Endothelial cell (in vitro differentiated cells): ENCODE results near the gene CMTM1. TPM values are rescaled to one million over a fixed set of nuclear protein-coding genes. Genes with fewer than 3 reads are reported as not detected.

Experiments
- DNase-seq: peaks from one replicate; pipeline ENCODE4 v3.0.0; 2021; ENCODE audit warnings: low spot score
- H3K27ac Mint-ChIP-seq: one replicate; pipeline ENCODE4 v1.8.0; 2021; ENCODE audit warnings: mixed read lengths, inconsistent platforms; ENCODE audit not compliant: unreplicated experiment
- H3K27me3 Mint-ChIP-seq: one replicate; pipeline ENCODE4 v1.8.0; 2021; ENCODE audit warnings: mild to moderate bottlenecking, moderate library complexity, mixed read lengths, inconsistent platforms; ENCODE audit not compliant: unreplicated experiment
- H3K36me3 Mint-ChIP-seq: one replicate; pipeline ENCODE4 v1.8.0; 2021; ENCODE audit warnings: mild to moderate bottlenecking, low read depth, mixed read lengths, inconsistent platforms; ENCODE audit not compliant: unreplicated experiment
- H3K4me1 Mint-ChIP-seq: one replicate; pipeline ENCODE4 v1.8.0; 2021; ENCODE audit warnings: mild to moderate bottlenecking, mixed read lengths, inconsistent platforms; ENCODE audit not compliant: unreplicated experiment
- H3K4me3 Mint-ChIP-seq: one replicate; pipeline ENCODE4 v1.8.0; 2021; ENCODE audit warnings: mild to moderate bottlenecking, mixed read lengths, inconsistent platforms; ENCODE audit not compliant: unreplicated experiment
- H3K9me3 Mint-ChIP-seq: one replicate; pipeline ENCODE4 v1.8.0; 2021; ENCODE audit warnings: mixed read lengths, inconsistent platforms; ENCODE audit not compliant: unreplicated experiment
- total RNA-seq: library from RNA; stranded (reverse); fragmentation: NEBNext Ultra II Directional; extraction: Animal tissue kit (Norgen Biotek cat#: 25700); gene quantifications from one replicate; pipeline ENCODE4 v1.2.1, GENCODE V29; 2021; ENCODE audit not compliant: unreplicated experiment
- TF ChIP-seq, protein P1 (sequence below): fragments of 200-600 bp; sonication (generic); IDR thresholded peaks from one replicate; pipeline ENCODE4 v1.5.0; 2021; ENCODE audit warnings: antibody characterized with exemption; ENCODE audit not compliant: unreplicated experiment

Gene CMTM1
- total RNA-seq, 1 donor from 2014 or later, result 8.3 TPM

DNA sequence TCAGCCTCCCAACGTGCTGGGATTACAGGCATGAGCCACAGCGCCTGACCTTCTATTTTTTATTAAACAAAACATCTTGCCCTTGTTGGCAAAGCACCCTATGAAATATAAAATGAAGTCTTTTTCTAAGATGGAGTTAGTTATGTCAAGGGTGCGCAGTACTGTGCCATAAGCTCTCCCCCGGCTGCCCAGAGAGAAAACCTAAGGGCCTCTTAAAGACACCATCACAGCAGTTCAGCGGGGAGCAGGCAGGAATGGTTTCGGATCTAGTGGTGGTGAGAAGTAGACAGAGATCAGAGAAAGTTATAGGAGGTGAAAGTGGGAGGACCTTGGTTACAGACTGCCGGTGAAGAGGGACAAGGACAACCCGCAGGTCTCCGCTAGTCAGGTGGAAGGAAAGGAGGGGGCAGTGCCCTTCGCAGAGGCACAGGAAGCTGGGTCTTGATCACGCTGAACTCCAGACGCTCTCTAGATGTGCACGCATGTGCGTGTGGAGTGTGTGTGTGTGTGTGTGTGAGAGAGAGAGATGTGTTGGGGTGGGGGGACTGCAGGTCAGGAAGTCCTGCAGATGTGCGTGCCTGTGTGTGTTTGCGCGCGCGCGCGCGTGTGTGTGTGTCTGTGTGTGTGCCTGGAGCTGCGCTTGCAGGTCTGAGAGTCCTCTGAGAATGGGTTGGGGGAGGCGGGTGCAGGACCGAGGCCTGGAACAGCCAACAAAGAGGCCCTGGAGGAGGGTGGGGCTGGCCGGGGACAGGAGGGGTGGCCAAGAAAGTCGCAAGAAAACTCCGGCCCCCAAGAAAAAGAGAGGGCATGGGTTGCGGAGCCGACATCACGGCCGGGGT is 37.5 kb downstream of the CMTM1 start:
- DNase-seq, result peak; percentile 65
- Mint-ChIP-seq H3K9me3 (no peaks in the 10 kb centered on the region), H3K36me3 (peaks cover 9% of the 10 kb centered on the region), H3K4me1 (peaks cover 36% of the 10 kb centered on the region), H3K27me3 (peaks cover 14% of the 10 kb centered on the region), H3K27ac (peak overlapping the region; percentile 84), H3K4me3 (peak overlapping the region; percentile 93)
- TF ChIP-seq, protein P1, sequence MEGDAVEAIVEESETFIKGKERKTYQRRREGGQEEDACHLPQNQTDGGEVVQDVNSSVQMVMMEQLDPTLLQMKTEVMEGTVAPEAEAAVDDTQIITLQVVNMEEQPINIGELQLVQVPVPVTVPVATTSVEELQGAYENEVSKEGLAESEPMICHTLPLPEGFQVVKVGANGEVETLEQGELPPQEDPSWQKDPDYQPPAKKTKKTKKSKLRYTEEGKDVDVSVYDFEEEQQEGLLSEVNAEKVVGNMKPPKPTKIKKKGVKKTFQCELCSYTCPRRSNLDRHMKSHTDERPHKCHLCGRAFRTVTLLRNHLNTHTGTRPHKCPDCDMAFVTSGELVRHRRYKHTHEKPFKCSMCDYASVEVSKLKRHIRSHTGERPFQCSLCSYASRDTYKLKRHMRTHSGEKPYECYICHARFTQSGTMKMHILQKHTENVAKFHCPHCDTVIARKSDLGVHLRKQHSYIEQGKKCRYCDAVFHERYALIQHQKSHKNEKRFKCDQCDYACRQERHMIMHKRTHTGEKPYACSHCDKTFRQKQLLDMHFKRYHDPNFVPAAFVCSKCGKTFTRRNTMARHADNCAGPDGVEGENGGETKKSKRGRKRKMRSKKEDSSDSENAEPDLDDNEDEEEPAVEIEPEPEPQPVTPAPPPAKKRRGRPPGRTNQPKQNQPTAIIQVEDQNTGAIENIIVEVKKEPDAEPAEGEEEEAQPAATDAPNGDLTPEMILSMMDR, result no peak

DNA sequence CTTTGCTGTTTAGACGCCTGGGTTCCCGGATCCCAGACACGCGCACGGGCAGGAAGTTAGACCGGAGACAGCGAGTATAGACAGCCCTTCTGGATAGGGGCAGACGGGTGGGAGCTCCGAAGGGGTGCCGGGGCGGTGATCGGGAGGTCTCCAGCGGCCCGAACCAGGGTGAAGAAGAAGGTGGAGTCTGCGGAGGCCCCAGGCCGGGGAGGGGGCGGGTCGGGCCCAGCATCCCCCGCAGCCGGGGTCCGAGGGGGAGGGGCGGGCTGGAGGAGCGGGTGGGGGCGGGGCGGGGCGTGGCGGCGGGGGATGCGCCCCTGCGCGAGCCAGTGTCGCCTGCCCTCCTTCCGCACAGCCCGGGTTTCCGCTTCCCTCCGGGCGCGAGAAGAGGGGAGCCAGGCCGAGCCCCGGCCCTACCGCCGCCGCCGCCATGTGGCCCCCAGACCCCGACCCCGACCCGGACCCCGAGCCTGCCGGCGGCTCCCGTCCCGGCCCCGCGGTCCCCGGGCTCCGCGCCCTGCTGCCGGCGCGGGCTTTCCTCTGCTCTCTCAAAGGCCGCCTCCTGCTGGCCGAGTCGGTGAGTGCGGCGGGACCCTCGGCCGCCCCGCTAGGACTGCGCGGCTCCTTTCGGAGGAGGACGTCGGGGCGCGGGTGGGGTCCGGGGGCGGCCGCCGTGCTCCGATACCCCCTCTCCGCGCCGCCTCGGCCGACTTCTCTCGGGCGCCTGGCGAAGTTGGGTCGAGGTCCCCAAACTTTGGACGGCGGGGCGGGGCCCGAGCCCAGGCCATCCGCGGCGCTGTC is 38.3 kb downstream of the CMTM1 start, which contains the start of gene CMTM3:
Gene CMTM3, plus strand, starts transcription at position 329 of the 801 bp plus-strand sequence. Its CDS starts 102 bp downstream, at position 431.
- Mint-ChIP-seq H3K27ac (peak within 1 kb of the TSS; percentile 84), H3K4me1 (peaks cover 38% of the 10 kb centered on the region), H3K27me3 (peaks cover 14% of the 10 kb centered on the region), H3K9me3 (no peaks in the 10 kb centered on the region), H3K4me3 (peak within 1 kb of the TSS; percentile 93), H3K36me3 (peaks cover 10% of the 10 kb centered on the region)
- peak; percentile 81 for DNase-seq
- TF ChIP-seq, protein P1, result peak; percentile 94

DNA sequence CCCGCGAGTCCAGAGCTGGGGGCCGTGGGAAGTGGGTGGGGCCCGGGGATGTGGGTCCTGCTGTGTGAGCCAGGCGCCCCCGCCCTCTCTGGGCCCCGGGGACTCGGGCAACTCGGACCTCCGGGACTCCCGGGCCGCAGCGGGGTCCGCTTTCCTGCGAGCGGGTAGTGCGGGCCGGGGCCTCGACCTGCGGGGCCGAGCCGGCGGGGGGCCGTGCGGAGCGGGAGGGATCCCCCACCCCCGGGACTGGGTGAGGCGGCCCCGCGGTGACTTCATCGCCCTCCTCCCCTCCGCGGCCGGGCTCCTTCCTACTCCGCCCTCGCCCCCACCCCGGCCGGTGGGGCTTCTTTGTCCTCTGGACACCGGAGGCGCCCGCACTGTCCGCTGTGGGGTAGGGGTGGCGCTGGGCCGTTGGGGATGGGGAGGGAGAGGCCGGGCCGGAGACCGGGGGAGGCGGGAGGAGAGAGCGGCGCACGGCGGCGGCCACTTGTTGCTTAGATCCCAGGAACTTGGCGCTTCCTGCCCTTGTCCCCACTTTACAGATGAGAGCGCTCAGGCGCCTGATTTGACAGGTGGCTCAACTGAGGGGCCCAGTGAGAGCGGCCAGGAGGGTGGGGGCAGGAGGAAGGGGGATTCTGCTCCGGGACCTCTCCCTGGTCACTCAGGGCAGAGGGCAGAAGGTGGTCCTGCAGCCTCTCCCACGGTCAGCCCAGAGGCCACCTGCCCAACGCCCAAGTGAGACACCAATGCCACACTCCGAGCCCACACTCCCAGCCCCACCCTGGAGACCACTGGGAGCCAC is 39.1 kb downstream of the CMTM1 start:
- Mint-ChIP-seq H3K4me1 (peaks cover 46% of the 10 kb centered on the region), H3K4me3 (peak overlapping the region; percentile 87), H3K9me3 (no peaks in the 10 kb centered on the region), H3K27ac (peak overlapping the region; percentile 80), H3K27me3 (peaks cover 14% of the 10 kb centered on the region), H3K36me3 (peaks cover 18% of the 10 kb centered on the region)
- TF ChIP-seq, protein P1, result no peak
- peak; percentile 59 for DNase-seq

DNA sequence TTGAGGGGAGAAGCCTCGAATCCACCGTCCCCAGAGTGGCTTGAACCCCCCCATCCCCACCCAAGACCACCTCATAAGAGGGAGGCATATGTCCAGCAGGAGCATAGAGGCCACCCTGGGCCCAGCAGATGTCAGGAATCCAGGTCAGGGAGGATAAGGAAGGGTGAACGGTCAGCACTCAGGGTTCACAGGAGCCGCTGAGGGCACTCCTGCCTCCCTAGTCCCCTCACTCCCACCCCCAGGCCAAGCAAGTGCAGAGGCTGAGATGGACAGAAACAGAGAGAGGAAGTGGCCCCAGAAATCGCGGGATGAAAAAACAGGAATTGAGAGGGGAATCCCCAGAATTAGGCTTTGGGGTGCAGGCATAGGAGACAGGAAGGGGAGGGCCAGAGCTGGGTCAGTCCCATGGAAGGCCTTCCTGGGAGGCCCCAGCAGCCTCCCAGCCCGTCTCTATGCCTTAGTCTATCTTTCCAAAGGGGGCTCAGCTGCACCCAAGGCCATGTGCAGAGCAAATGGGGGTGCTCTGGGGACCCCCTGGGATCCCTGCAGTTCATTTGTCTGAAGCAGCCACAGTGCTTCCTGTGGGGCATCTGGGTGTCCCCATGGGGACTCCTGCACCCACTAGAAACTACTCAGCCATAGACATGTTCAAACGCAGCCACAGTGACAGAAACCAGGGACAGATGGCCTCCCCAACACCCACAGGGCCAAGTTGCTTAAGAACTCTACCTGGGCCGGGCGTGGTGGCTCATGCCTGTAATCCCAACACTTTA is 39.9 kb downstream of the CMTM1 start:
- TF ChIP-seq, protein P1, result no peak
- Mint-ChIP-seq H3K9me3 (no peaks in the 10 kb centered on the region), H3K4me1 (peaks cover 43% of the 10 kb centered on the region), H3K27me3 (peaks cover 9% of the 10 kb centered on the region), H3K36me3 (peaks cover 18% of the 10 kb centered on the region), H3K4me3 (peak overlapping the region; percentile 87), H3K27ac (peak overlapping the region; percentile 80)
- DNase-seq, result no peak
